Measurements from ENCODE around the gene SLC22A14.
A peak's percentile ranks its signal among the peaks of the same experiment; 100 is the strongest.

Gene SLC22A14

GRCh38 chr3:38345879-38346586 is 63.9 kb downstream of the SLC22A14 start:
- DNase-seq (ENCODE audit: low spot score): no peak

GRCh38 chr3:38346587-38347410 is 64.7 kb downstream of the SLC22A14 start, which contains the start of gene XYLB:
XYLB (plus strand) TSS chr3:38346785; CDS start chr3:38346869, 84 bp downstream.
- peak; percentile 74 for DNase-seq (ENCODE audit: low spot score)

GRCh38 chr3:38347421-38348200 is 65.5 kb downstream of the SLC22A14 start:
- no peak for DNase-seq (ENCODE audit: low spot score)

GRCh38 chr3:38348903-38349302 is 66.8 kb downstream of the SLC22A14 start:
- no peak for DNase-seq (ENCODE audit: low spot score)

GRCh38 chr3:38349684-38350359 is 67.7 kb downstream of the SLC22A14 start:
- no peak for DNase-seq (ENCODE audit: low spot score)

GRCh38 chr3:38353151-38353550 is 71.1 kb downstream of the SLC22A14 start:
- no peak for DNase-seq (ENCODE audit: low spot score)

GRCh38 chr3:38354588-38355330 is 72.7 kb downstream of the SLC22A14 start:
- peak; percentile 45 for DNase-seq (ENCODE audit: low spot score)

GRCh38 chr3:38359038-38359437 is 76.9 kb downstream of the SLC22A14 start:
- DNase-seq (ENCODE audit: low spot score): no peak

GRCh38 chr3:38360345-38360744 is 78.3 kb downstream of the SLC22A14 start:
- DNase-seq (ENCODE audit: low spot score): no peak

- DNase-seq (ENCODE audit: low spot score): no peak
Observed at GRCh38 chr3:38361496-38361895, 79.4 kb downstream of the SLC22A14 start.

- no peak for DNase-seq (ENCODE audit: low spot score)
Observed at GRCh38 chr3:38362825-38363224, 80.7 kb downstream of the SLC22A14 start.

GRCh38 chr3:38364721-38365400 is 82.8 kb downstream of the SLC22A14 start:
- no peak for DNase-seq (ENCODE audit: low spot score)

- no peak for DNase-seq (ENCODE audit: low spot score)
Observed at GRCh38 chr3:38365469-38366062, 83.5 kb downstream of the SLC22A14 start.

GRCh38 chr3:38366082-38366481 is 84.0 kb downstream of the SLC22A14 start:
- DNase-seq (ENCODE audit: low spot score): no peak

- no peak for DNase-seq (ENCODE audit: low spot score)
Observed at GRCh38 chr3:38367779-38368178, 85.7 kb downstream of the SLC22A14 start.
